SK-N-SH treated with all-trans-retinoic acid at 6 μM for 48 hours (cell line): ENCODE data around the gene GAREM2.

Experiments
- ATAC-seq: fragments of 200-7000 bp; cut with Tn5 transposase; 3 replicates; pipeline ENCODE4 v1.9.1; 2020; ENCODE audit warnings: mild to moderate bottlenecking, moderate library complexity
- ARNTL ChIP-seq: fragments of 450-650 bp; formaldehyde crosslinking; IDR thresholded peaks from 2 replicates; pipeline ENCODE4 v1.5.0; 2020; ENCODE audit warnings: low read depth, mild to moderate bottlenecking, moderate library complexity, borderline replicate concordance
- BACH2 ChIP-seq: fragments of 250-450 bp; sonication (Bioruptor Pico); IDR thresholded peaks from 2 replicates; pipeline ENCODE4 v1.9.0; 2021; ENCODE audit warnings: mild to moderate bottlenecking, borderline replicate concordance
- CSDC2 ChIP-seq: fragments of 250-450 bp; sonication (Bioruptor Pico); IDR thresholded peaks from 2 replicates; pipeline ENCODE4 v1.5.0; 2020; ENCODE audit warnings: mild to moderate bottlenecking, moderate library complexity
- CSRNP3 ChIP-seq: fragments of 250-450 bp; sonication (Bioruptor Pico); IDR thresholded peaks from 2 replicates; pipeline ENCODE4 v1.5.1; 2021; ENCODE audit warnings: mild to moderate bottlenecking, moderate library complexity
- ESRRG ChIP-seq: fragments of 250-450 bp; sonication (Bioruptor Pico); IDR thresholded peaks from 2 replicates; pipeline ENCODE4 v1.6.1; 2021; ENCODE audit warnings: mild to moderate bottlenecking
- GLIS3 ChIP-seq: fragments of 250-450 bp; sonication (Bioruptor Pico); IDR thresholded peaks from 2 replicates; pipeline ENCODE4 v1.5.0; 2020; ENCODE audit warnings: mild to moderate bottlenecking, moderate library complexity
- ISL1 ChIP-seq: fragments of 250-450 bp; sonication (Bioruptor Pico); IDR thresholded peaks from 2 replicates; pipeline ENCODE4 v2.1.2; 2022; ENCODE audit warnings: mild to moderate bottlenecking, moderate library complexity
- OSR1 ChIP-seq: fragments of 250-450 bp; sonication (Bioruptor Pico); IDR thresholded peaks from 2 replicates; pipeline ENCODE4 v1.8.0; 2022; ENCODE audit warnings: moderate library complexity, mild to moderate bottlenecking, inconsistent platforms
- PATZ1 ChIP-seq: fragments of 250-450 bp; sonication (Bioruptor Pico); IDR thresholded peaks from 2 replicates; pipeline ENCODE4 v1.8.0; 2020; ENCODE audit warnings: mild to moderate bottlenecking, moderate library complexity, borderline replicate concordance
- POU6F1 ChIP-seq: fragments of 250-450 bp; sonication (Bioruptor Pico); IDR thresholded peaks from 2 replicates; pipeline ENCODE4 v1.8.0; 2021; ENCODE audit warnings: low read depth, mild to moderate bottlenecking, moderate library complexity, borderline replicate concordance
- PPARA ChIP-seq: fragments of 250-450 bp; sonication (Bioruptor Pico); IDR thresholded peaks from 2 replicates; pipeline ENCODE4 v1.5.0; 2020; ENCODE audit warnings: mild to moderate bottlenecking, borderline replicate concordance
- RARB ChIP-seq: fragments of 250-450 bp; sonication (Bioruptor Pico); IDR thresholded peaks from 2 replicates; pipeline ENCODE4 v1.8.0; 2021; ENCODE audit warnings: mild to moderate bottlenecking, moderate library complexity
- SNAI2 ChIP-seq: fragments of 250-450 bp; sonication (Bioruptor Pico); IDR thresholded peaks from 2 replicates; pipeline ENCODE4 v1.5.0; 2020; ENCODE audit warnings: mild to moderate bottlenecking, moderate library complexity
- TCF4 ChIP-seq: fragments of 250-450 bp; sonication (Bioruptor Pico); IDR thresholded peaks from 2 replicates; pipeline ENCODE4 v1.8.0; 2021; ENCODE audit warnings: mild to moderate bottlenecking, moderate library complexity, borderline replicate concordance
- TOX ChIP-seq: fragments of 250-450 bp; sonication (Bioruptor Pico); IDR thresholded peaks from 2 replicates; pipeline ENCODE4 v1.8.0; 2021; ENCODE audit warnings: mild to moderate bottlenecking, moderate library complexity, borderline replicate concordance
- TSHZ2 ChIP-seq: fragments of 250-450 bp; sonication (Bioruptor Pico); IDR thresholded peaks from 2 replicates; pipeline ENCODE4 v1.5.0; 2020; ENCODE audit warnings: mild to moderate bottlenecking, moderate library complexity
- ZC3H10 ChIP-seq: fragments of 250-450 bp; sonication (Bioruptor Pico); IDR thresholded peaks from 2 replicates; pipeline ENCODE4 v1.5.1; 2021; ENCODE audit warnings: mild to moderate bottlenecking, moderate library complexity
- ZFP3 ChIP-seq: fragments of 250-450 bp; sonication (Bioruptor Pico); IDR thresholded peaks from 2 replicates; pipeline ENCODE4 v1.5.0; 2020; ENCODE audit warnings: mild to moderate bottlenecking, moderate library complexity
- ZFP30 ChIP-seq: fragments of 450-650 bp; formaldehyde crosslinking; IDR thresholded peaks from 2 replicates; pipeline ENCODE4 v1.5.0; 2022; ENCODE audit warnings: mild to moderate bottlenecking, moderate library complexity
- ZNF565 ChIP-seq: fragments of 450-650 bp; formaldehyde crosslinking; conservative IDR thresholded peaks from 2 replicates; pipeline ENCODE4 v1.5.0; 2020; ENCODE audit warnings: low read depth, mild to moderate bottlenecking, moderate library complexity
- ZNF70 ChIP-seq: fragments of 450-650 bp; formaldehyde crosslinking; IDR thresholded peaks from 2 replicates; pipeline ENCODE4 v1.5.0; 2020; ENCODE audit warnings: mild to moderate bottlenecking, moderate library complexity
- ZNF8 ChIP-seq: fragments of 450-650 bp; formaldehyde crosslinking; IDR thresholded peaks from 2 replicates; pipeline ENCODE4 v1.5.0; 2020; ENCODE audit warnings: mild to moderate bottlenecking, moderate library complexity
- TF ChIP-seq, protein P1 (sequence below): fragments of 250-450 bp; sonication (Bioruptor Pico); IDR thresholded peaks from 2 replicates; pipeline ENCODE4 v1.5.1; 2020; ENCODE audit warnings: low read depth, mild to moderate bottlenecking, moderate library complexity

The GAREM2 gene

DNA sequence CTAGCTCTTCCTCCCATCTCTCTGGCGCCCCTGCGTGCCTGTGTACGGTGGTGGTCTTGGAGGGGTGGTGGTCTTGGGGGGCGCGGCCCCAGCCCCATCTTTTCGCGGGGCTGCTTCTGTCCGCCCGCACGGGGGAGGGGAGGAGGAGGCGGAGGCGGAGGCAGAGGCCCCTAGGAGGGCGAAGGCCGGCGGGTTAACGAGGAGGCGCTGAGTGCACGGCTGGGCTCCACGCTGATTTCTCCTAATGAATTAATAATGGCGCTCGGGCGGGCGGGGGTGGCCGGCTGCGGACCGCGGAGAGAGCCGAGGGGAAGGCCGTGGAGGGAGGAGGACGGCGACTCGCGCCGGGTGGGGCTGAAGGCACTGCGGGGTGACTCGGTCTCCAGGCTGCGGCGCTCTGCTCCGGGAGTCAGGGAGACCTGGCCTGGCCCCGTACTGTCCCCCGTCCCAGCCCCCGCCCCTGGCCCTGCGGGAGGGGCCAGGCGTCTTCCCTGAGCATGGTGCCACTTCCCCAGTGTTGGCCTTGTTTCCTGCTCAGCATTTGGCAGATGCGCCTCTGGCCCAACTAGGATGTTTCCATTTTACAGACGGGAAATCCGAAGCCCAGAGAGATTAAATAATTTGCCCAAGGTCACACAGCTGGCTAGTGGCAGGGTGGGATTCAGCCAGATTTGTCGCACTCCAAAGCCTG lies 6.0 kb downstream of the GAREM2 start:
- ATAC-seq, result peak; percentile 80
- TF ChIP-seq CSDC2 (CRISPR knock-in tag) (no peak), ZFP30 (CRISPR knock-in tag) (no peak), ZNF8 (CRISPR knock-in tag) (no peak), ESRRG (CRISPR knock-in tag) (no peak), RARB (CRISPR knock-in tag) (no peak), ZNF70 (CRISPR knock-in tag) (no peak; the same call in 1 of the 2 replicates), POU6F1 (CRISPR knock-in tag) (no peak), TSHZ2 (CRISPR knock-in tag) (no peak), ZFP3 (CRISPR knock-in tag) (no peak), BACH2 (no peak), ZNF565 (CRISPR knock-in tag) (no peak), TOX (CRISPR knock-in tag) (no peak)
- TF ChIP-seq, protein P1, sequence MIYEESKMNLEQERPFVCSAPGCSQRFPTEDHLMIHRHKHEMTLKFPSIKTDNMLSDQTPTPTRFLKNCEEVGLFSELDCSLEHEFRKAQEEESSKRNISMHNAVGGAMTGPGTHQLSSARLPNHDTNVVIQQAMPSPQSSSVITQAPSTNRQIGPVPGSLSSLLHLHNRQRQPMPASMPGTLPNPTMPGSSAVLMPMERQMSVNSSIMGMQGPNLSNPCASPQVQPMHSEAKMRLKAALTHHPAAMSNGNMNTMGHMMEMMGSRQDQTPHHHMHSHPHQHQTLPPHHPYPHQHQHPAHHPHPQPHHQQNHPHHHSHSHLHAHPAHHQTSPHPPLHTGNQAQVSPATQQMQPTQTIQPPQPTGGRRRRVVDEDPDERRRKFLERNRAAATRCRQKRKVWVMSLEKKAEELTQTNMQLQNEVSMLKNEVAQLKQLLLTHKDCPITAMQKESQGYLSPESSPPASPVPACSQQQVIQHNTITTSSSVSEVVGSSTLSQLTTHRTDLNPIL (CRISPR knock-in tag), result no peak
- TF ChIP-seq, all 23 proteins: peak for 0

DNA sequence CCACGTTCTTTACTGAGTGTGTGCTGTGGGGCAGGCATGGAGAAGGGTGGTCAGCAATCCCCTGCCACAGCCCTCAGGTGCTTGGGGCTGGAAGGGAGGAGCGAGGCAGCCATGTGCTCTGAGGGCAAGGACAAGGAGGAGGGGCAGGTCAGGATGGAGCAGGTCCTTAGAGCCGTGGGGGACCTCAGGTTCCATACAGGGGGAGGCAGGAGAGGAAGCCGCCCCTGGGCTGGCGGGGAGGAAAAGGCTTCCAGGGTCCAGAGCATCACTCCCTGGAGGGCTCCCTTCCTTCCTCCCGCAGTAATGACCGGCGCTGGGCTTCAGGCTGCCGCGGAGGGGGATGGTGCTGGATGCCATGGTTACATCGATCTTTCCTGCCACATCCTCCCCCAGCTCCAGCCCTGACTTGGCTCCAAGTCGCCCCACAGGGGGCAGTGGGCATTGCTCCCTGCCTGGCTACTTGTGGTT lies 6.6 kb downstream of the GAREM2 start:
- TF ChIP-seq ZNF70 (CRISPR knock-in tag) (no peak), TSHZ2 (CRISPR knock-in tag) (no peak), PPARA (no peak), PATZ1 (CRISPR knock-in tag) (no peak), GLIS3 (no peak), SNAI2 (no peak), ZFP3 (CRISPR knock-in tag) (no peak), ZFP30 (CRISPR knock-in tag) (no peak), OSR1 (CRISPR knock-in tag) (no peak), CSRNP3 (CRISPR knock-in tag) (no peak), ARNTL (CRISPR knock-in tag) (no peak), ISL1 (no peak), RARB (CRISPR knock-in tag) (no peak), ESRRG (CRISPR knock-in tag) (no peak), CSDC2 (CRISPR knock-in tag) (no peak), POU6F1 (CRISPR knock-in tag) (no peak), ZC3H10 (CRISPR knock-in tag) (no peak), TCF4 (CRISPR knock-in tag) (no peak), BACH2 (no peak)
- TF ChIP-seq, protein P1 (CRISPR knock-in tag), result no peak
- peak; percentile 13 for ATAC-seq
